Activated CD4-positive, alpha-beta T cell treated with anti-CD3 and anti-CD28 coated beads for 1 hour (primary cell): ENCODE measurements around the gene HLCS.

Experiments
- DNase-seq: peaks from one replicate; pipeline ENCODE4 v3.0.0-alpha.2; 2020

HLCS gene

GRCh38 chr21:36879827-36880226 is 86.6 kb downstream of the HLCS start:
- no peak for DNase-seq

- no peak for DNase-seq
Measured at GRCh38 chr21:36877741-36878140, 88.7 kb downstream of the HLCS start.

- no peak for DNase-seq
Measured at GRCh38 chr21:36874665-36875064, 91.8 kb downstream of the HLCS start.

GRCh38 chr21:36873513-36873912 is 93.0 kb downstream of the HLCS start:
- no peak for DNase-seq

GRCh38 chr21:36867291-36867905 is 99.1 kb downstream of the HLCS start:
- no peak for DNase-seq

- DNase-seq: no peak
Measured at GRCh38 chr21:36866419-36866818, 100.0 kb downstream of the HLCS start.

GRCh38 chr21:36864974-36865373 is 101.5 kb downstream of the HLCS start:
- no peak for DNase-seq

GRCh38 chr21:36863260-36863659 is 103.2 kb downstream of the HLCS start:
- no peak for DNase-seq

- DNase-seq: no peak
Measured at GRCh38 chr21:36861595-36862323, 104.7 kb downstream of the HLCS start.

- no peak for DNase-seq
Measured at GRCh38 chr21:36860736-36861594, 105.5 kb downstream of the HLCS start.

- no peak for DNase-seq
Measured at GRCh38 chr21:36859744-36860501, 106.5 kb downstream of the HLCS start.

- no peak for DNase-seq
Measured at GRCh38 chr21:36858320-36858957, 108.0 kb downstream of the HLCS start.

GRCh38 chr21:36856643-36857042 is 109.8 kb downstream of the HLCS start:
- no peak for DNase-seq

- DNase-seq: no peak
Measured at GRCh38 chr21:36854391-36854790, 112.1 kb downstream of the HLCS start.

GRCh38 chr21:36852864-36853263 is 113.6 kb downstream of the HLCS start:
- no peak for DNase-seq

- no peak for DNase-seq
Measured at GRCh38 chr21:36852293-36852692, 114.2 kb downstream of the HLCS start.

GRCh38 chr21:36851121-36851520 is 115.3 kb downstream of the HLCS start:
- no peak for DNase-seq

- no peak for DNase-seq
Measured at GRCh38 chr21:36850372-36850771, 116.1 kb downstream of the HLCS start.

- DNase-seq: no peak
Measured at GRCh38 chr21:36849461-36850105, 116.9 kb downstream of the HLCS start.

- DNase-seq: no peak
Measured at GRCh38 chr21:36848730-36849274, 117.7 kb downstream of the HLCS start.

GRCh38 chr21:36847189-36847588 is 119.3 kb downstream of the HLCS start:
- DNase-seq: no peak

- DNase-seq: no peak
Measured at GRCh38 chr21:36846631-36847030, 119.8 kb downstream of the HLCS start.
